ENCODE measurements around the gene SMARCD1.
"Not testable (repeated sequence)": the region's sequence is repeated elsewhere in the genome, so short reads cannot be mapped to it uniquely, and the experiment has no call there.

The SMARCD1 gene

DNA sequence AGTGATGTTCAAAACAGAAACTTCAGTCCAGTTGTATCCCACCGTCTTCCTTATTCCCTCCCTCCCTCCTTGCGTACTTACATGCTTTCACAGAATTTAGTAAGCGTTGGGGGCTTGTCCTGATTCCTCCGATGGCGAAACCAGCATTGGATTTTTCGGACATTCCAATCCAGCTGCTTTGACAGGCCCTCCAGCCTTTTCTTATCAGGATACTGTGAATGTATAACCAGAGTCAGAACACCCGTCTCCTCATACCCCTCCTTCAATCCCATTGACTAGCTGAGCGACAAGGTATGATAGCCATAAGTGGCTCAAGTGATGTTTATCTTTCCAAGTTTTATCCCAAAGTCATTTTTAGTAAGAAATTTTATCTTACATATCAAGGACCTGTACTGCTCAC lies 57.9 kb downstream of the SMARCD1 start:
- DNase-seq (ENCODE audit: low spot score), result no peak

DNA sequence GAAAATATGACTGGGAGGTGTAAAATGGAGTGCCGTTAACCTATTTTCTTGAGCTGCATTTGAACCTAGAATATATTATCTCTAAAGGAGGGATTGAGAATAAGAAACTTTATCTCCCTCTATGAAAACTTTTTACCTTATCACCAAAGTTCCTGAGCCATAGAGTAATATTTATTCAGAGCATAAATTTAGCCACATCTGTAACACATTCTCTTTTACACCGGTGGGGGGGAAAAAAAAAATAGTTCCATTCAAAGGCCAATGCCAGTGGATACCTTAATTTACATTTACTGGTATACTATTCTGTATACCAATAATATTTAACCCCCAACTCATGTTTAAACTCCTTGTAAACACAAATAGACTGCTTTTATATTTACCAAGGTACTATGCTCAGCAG lies 60.3 kb downstream of the SMARCD1 start:
- no peak for DNase-seq (ENCODE audit: low spot score)

DNA sequence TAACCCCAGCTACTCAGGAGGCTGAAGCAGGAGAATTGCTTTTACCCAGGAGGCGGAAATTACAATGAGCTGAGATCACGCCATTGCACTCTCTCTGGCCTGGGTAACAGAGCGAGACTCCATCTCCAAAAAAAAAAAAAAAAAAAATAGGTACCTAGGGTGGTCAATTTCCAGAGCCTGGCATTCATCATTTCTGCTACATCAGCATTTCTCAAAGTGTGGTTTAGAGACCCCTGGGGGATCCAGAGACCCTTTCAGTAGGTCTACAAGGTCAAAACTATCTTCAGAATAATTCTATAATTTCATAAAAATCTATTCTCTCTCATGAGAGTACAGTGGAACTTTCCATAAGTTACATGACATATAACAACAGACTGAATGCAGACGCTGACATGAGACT lies 62.1 kb downstream of the SMARCD1 start:
- DNase-seq (ENCODE audit: low spot score), result no peak

GRCh38 chr12:50148011-50148410 lies 62.9 kb downstream of the SMARCD1 start:
- DNase-seq (ENCODE audit: low spot score), result not testable (repeated sequence)

- no peak for DNase-seq (ENCODE audit: low spot score)
These were observed 64.2 kb downstream of the SMARCD1 start for GRCh38 chr12:50149311-50149710.
